ENCODE measurements around the gene HPSE2. TPM values are rescaled to one million over a fixed set of nuclear protein-coding genes. Genes with fewer than 3 reads are reported as not detected.
A peak's percentile ranks its signal among the peaks of the same experiment; 100 is the strongest.

Gene HPSE2
- total and polyA plus RNA-seq, 2 of the 13 experiments (the other 11 are each of a cell fraction or from before 2014, with no cell fraction given) = 0.01 TPM; not detected in 1

DNA sequence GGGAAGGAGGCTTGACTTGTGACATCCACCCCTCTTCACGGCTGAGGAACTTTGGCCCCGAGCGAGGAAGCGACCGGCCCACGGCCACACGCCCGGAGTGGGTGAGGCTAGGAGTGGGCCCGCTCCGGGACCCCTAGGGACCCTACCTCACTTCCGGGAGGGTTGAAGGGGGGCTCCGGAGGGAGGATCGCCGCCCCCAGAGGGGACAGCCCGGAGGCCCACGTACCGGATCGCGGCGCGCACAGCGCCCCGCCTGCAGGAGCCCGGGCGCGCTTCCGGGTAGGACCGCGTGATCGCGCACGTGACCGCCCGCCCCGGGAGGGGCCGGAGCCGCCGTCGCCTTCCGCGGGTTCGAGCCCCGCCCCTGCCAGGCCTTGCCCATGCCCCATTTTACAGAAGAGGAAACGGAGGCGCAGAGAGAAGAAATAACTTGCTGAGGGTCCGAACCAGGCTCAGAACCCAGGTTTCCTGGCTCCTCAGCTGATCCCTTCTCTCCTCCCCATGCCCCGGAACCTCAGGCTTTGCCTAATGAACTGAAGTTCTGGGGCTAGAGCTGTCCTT is 788.9 kb downstream of the HPSE2 start, which contains the start of gene HPS1 (continued):
- TF ChIP-seq, protein P1, sequence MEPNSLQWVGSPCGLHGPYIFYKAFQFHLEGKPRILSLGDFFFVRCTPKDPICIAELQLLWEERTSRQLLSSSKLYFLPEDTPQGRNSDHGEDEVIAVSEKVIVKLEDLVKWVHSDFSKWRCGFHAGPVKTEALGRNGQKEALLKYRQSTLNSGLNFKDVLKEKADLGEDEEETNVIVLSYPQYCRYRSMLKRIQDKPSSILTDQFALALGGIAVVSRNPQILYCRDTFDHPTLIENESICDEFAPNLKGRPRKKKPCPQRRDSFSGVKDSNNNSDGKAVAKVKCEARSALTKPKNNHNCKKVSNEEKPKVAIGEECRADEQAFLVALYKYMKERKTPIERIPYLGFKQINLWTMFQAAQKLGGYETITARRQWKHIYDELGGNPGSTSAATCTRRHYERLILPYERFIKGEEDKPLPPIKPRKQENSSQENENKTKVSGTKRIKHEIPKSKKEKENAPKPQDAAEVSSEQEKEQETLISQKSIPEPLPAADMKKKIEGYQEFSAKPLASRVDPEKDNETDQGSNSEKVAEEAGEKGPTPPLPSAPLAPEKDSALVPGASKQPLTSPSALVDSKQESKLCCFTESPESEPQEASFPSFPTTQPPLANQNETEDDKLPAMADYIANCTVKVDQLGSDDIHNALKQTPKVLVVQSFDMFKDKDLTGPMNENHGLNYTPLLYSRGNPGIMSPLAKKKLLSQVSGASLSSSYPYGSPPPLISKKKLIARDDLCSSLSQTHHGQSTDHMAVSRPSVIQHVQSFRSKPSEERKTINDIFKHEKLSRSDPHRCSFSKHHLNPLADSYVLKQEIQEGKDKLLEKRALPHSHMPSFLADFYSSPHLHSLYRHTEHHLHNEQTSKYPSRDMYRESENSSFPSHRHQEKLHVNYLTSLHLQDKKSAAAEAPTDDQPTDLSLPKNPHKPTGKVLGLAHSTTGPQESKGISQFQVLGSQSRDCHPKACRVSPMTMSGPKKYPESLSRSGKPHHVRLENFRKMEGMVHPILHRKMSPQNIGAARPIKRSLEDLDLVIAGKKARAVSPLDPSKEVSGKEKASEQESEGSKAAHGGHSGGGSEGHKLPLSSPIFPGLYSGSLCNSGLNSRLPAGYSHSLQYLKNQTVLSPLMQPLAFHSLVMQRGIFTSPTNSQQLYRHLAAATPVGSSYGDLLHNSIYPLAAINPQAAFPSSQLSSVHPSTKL (CRISPR knock-in tag; IDR thresholded peaks at IDR 0.05) = peak; percentile 43
- 0 out of 2 replicates have a peak, but pooled peaks have one; percentile 37 for TF ChIP-seq ZNF431 (CRISPR knock-in tag; IDR thresholded peaks at IDR 0.05; ENCODE audit: borderline replicate concordance, low read depth)
- TF ChIP-seq, protein P2, sequence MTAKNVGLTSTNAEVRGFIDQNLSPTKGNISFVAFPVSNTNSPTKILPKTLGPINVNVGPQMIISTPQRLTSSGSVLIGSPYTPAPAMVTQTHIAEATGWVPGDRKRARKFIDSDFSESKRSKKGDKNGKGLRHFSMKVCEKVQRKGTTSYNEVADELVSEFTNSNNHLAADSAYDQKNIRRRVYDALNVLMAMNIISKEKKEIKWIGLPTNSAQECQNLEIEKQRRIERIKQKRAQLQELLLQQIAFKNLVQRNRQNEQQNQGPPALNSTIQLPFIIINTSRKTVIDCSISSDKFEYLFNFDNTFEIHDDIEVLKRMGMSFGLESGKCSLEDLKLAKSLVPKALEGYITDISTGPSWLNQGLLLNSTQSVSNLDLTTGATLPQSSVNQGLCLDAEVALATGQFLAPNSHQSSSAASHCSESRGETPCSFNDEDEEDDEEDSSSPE (CRISPR knock-in tag; IDR thresholded peaks at IDR 0.05) = peak; percentile 27; the same call in 1 of the 2 replicates
- 0 out of 2 replicates have a peak, but pooled peaks have one; percentile 57 for TF ChIP-seq KLF12 (CRISPR knock-in tag; IDR thresholded peaks at IDR 0.05; ENCODE audit: borderline replicate concordance)
- TF ChIP-seq TARDBP (CRISPR knock-in tag; IDR thresholded peaks at IDR 0.05) = 0 out of 2 replicates have a peak, but pooled peaks have one; percentile 41
- peak; percentile 72; the same call in 1 of the 2 replicates for TF ChIP-seq KDM1A (CRISPR knock-in tag; IDR thresholded peaks at IDR 0.05)
- 0 out of 2 replicates have a peak, but pooled peaks have one; percentile 43 for TF ChIP-seq BRCA1 (CRISPR knock-in tag; IDR thresholded peaks at IDR 0.05)
- TF ChIP-seq RBM39 (IDR thresholded peaks at IDR 0.05; ENCODE audit: low read depth, low read length, poor library complexity, severe bottlenecking) = no peak
- no peak for TF ChIP-seq WIZ (CRISPR knock-in tag; IDR thresholded peaks at IDR 0.05)
- TF ChIP-seq PITX1 (CRISPR knock-in tag; IDR thresholded peaks at IDR 0.05) = peak; percentile 31; the same call in 1 of the 2 replicates
- TF ChIP-seq MAZ (IDR thresholded peaks at IDR 0.05; ENCODE audit: borderline replicate concordance, low read depth, low read length) = peak; percentile 89
- peak; percentile 86 for TF ChIP-seq MAZ (CRISPR knock-in tag; IDR thresholded peaks at IDR 0.05; ENCODE audit: low read depth)
- peak; percentile 67; the same call in 1 of the 3 replicates for TF ChIP-seq MXI1 (IDR thresholded peaks at IDR 0.05; ENCODE audit: borderline replicate concordance, low read depth, low read length)
- 0 out of 2 replicates have a peak, but pooled peaks have one; percentile 20 for TF ChIP-seq SP5 (CRISPR knock-in tag; IDR thresholded peaks at IDR 0.05; ENCODE audit: borderline replicate concordance, low read depth)
- 0 out of 2 replicates have a peak, but pooled peaks have one; percentile 46 for TF ChIP-seq SMAD1 (CRISPR knock-in tag; IDR thresholded peaks at IDR 0.05; ENCODE audit: borderline replicate concordance, low read depth)
- 0 out of 2 replicates have a peak, but pooled peaks have one; percentile 61 for TF ChIP-seq ZNF256 (CRISPR knock-in tag; conservative IDR thresholded peaks at IDR 0.05)
- TF ChIP-seq GATA4 (IDR thresholded peaks at IDR 0.05; ENCODE audit: borderline replicate concordance, low read depth) = 0 out of 2 replicates have a peak, but pooled peaks have one; percentile 13
- TF ChIP-seq SRSF1 (optimal IDR thresholded peaks at IDR 0.05; ENCODE audit: low read depth, low read length) = peak; percentile 20
- TF ChIP-seq, protein P3, sequence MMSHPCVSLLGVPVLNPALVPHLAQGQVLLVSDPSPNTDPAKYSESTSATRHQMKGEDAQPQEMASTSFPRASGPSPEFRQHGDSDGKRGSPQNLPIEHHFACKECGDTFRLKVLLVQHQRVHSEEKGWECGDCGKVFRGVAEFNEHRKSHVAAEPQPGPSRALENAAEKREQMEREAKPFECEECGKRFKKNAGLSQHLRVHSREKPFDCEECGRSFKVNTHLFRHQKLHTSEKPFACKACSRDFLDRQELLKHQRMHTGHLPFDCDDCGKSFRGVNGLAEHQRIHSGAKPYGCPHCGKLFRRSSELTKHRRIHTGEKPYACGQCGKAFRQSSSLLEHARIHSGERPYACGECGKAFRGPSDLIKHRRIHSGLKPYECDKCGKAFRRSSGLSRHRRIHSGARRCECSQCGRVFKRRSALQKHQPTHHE (CRISPR knock-in tag; IDR thresholded peaks at IDR 0.05; ENCODE audit: borderline replicate concordance) = peak; percentile 35; the same call in 1 of the 2 replicates
- TF ChIP-seq MTF1 (CRISPR knock-in tag; IDR thresholded peaks at IDR 0.05) = 0 out of 2 replicates have a peak, but pooled peaks have one; percentile 34
- TF ChIP-seq MED1 (CRISPR knock-in tag; IDR thresholded peaks at IDR 0.05) = peak; percentile 69
- peak; percentile 70 for TF ChIP-seq E2F1 (CRISPR knock-in tag; IDR thresholded peaks at IDR 0.05)
